HAP-1 (cell line): ENCODE data around the gene ZBTB47.

Source experiments
- DNase-seq, 2 experiments: peaks; one replicate each; pipeline ENCODE4 v3.0.0-alpha.2; 2016 to 2020; ENCODE audit warnings: low spot score in 2 of 2
- H3K27me3 ChIP-seq: fragments of 250-450 bp; sonication (Bioruptor Pico); 2 replicates; pipeline ENCODE4 v1.5.1; 2020; ENCODE audit warnings: low read depth, mild to moderate bottlenecking, moderate library complexity
- H3K36me3 ChIP-seq: fragments of 250-450 bp; sonication (Bioruptor Pico); replicated peaks from 2 replicates; pipeline ENCODE4 v1.5.1; 2020; ENCODE audit warnings: mild to moderate bottlenecking
- H3K4me1 ChIP-seq: fragments of 250-450 bp; sonication (Bioruptor Pico); 2 replicates; pipeline ENCODE4 v1.5.1; 2020; ENCODE audit warnings: mild to moderate bottlenecking
- H3K4me3 ChIP-seq: fragments of 250-450 bp; sonication (Bioruptor Pico); 2 replicates; pipeline ENCODE4 v1.5.1; 2020; ENCODE audit warnings: mild to moderate bottlenecking, moderate library complexity
- H3K9me3 ChIP-seq: fragments of 250-450 bp; sonication (Bioruptor Pico); 2 replicates; pipeline ENCODE4 v1.5.1; 2020; ENCODE audit warnings: mild to moderate bottlenecking, moderate library complexity
- in situ Hi-C: fragments of 300-500 bp; cut with MboI; formaldehyde crosslinking; loops from 3 replicates; pipeline ENCODE4 v1.14.3; 2020; ENCODE audit warnings: low sequenced_read_pairs, inconsistent platforms, mixed read lengths

Gene ZBTB47

DNA sequence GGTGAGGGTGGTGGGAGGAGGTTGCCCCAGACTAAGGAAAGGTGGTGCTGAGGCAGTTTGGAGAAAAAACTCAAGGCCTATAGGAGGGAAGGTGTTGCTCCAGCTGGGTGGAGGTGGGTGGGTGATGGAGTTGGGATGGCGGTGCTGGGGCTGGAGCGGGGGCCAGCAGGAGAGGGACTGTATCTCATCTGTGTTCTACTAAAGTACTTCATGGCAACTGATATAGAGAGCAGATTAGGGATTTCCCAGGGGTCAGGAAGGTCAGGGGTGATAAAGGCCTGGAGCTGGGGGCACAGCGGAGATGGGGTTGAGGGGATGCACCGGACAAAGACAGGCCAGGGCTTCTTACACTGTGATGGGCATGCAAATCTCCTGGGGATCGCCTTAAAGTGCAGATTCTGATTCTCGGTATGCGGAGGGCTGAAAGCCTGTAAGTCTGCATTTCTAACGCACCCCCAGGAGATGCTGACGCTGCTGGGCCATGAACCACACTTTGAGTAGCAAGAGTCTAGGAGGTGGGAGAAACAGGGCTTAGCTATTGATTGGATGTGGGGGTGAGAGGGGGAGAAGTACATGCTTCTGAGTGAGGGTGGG, 36.0 kb downstream of the ZBTB47 start:
- Histone ChIP-seq H3K36me3 (no peaks in the 10 kb centered on the region), H3K4me3 (no peak overlapping the region), H3K4me1 (no peaks in the 10 kb centered on the region), H3K27me3 (peaks cover 3% of the 10 kb centered on the region; the same call in 1 of the 2 replicates), H3K9me3 (no peaks in the 10 kb centered on the region)
- in situ Hi-C loops: no loop called here
- DNase-seq: no peak

DNA sequence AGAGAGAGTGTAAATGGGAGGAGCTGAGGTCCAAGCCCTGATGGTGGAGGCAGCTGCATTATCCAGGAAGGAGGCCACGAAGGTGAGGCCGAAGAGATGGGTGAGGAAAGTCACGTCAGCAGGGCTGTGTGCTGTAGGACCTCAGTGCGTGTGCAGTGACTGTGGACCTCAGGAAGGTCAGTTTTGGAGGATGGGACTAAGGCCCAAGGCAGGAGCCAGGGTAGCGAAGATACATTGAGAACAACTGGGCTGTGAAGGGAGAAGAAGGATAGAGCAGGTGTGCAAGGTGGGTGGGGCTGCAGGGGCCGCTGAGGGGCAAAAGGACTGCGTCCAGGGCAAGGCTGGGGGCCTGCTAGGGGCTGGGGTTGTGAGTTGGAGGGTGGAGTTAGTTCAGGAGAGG, 36.7 kb downstream of the ZBTB47 start:
- no peaks in the 10 kb centered on the region for H3K36me3 ChIP-seq
- H3K4me3 ChIP-seq: no peak overlapping the region
- no peak for DNase-seq
- H3K27me3 ChIP-seq: peaks cover 6% of the 10 kb centered on the region; the same call in 1 of the 2 replicates
- H3K4me1 ChIP-seq: no peaks in the 10 kb centered on the region
- in situ Hi-C loops: no loop called here
- H3K9me3 ChIP-seq: no peaks in the 10 kb centered on the region

DNA sequence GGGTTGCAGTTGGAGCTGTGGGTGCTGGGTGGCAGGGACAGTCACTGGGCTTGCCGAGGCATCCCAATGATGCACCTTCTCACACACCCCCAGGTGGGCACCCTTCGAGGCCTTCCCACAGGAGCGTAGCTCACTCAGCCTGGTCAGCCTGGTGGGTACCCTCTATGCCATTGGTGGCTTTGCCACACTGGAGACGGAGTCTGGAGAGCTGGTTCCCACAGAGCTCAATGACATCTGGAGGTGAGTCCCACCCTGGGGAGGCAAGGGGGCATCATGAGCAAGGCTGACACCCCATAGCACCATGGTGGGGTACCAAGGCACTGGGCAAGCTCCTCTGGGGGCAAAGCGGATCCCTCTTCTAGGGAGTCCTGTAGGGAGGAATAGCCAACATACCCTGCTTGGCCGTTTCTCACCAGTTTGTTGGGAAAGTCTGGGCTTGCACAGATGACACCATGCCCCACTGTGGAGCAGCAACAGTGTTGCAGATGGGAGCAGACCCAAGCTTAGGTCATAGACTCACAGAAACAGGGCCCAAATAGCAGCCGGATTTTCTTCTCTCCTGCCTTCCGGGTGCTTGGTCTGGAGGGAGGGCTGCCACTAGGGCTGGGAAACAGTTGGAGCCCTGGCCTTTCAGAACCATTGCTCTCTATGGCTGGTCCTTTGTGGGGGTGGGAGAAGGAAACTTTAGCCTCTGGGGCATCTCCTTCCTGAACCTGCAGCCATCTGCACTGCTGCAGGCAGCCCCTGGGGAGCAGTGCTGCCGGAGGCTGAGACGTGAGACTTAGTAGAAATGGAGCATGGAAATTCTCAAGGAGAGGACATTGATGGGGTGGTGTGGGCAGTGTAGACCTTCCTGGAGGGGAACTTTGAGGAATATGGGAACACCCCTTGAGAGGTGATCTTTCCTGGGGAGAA, 37.5 kb downstream of the ZBTB47 start:
- in situ Hi-C loops: no loop called here
- Histone ChIP-seq H3K9me3 (no peaks in the 10 kb centered on the region), H3K36me3 (no peaks in the 10 kb centered on the region), H3K4me3 (no peak overlapping the region), H3K27me3 (peaks cover 6% of the 10 kb centered on the region; the same call in 1 of the 2 replicates), H3K4me1 (no peaks in the 10 kb centered on the region)
- no peak for DNase-seq

DNA sequence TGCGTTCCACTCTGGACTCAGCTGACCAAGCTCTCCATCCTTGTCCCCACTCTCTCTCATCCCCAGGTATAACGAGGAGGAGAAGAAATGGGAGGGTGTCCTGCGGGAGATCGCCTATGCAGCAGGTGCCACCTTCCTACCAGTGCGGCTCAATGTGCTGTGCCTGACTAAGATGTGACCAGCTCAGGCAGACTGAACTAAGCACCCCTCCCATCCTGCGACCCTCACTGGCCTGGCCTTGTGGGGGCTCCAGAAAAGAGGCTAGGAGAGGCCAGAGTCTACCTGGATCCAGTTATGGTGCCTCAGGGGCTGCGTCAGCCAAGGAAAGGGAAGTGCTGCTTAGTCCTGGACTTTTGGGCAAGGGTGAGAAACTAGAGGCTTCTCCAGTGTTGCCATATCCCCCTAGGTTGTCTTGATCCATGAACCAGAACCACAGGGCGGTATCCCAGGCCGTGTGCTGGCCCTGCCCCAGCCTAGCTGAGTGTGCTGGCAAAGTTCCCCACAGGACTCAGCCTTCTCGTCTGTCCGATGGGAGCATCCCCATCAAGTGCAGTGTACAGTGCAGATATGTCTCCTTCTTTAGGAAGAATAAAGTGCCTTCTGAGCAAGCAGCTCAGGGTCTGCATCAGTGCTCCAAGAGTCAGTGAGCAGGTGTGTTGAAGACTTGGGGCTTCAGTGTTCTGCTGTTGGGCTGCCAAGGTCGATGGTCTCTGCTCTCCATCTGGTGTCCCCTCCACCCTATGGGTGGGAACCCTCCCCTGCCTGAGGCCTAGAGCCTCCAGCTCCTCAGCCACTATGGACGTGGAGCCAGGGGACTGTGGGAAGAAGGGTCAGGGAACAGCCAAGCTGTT, 38.5 kb downstream of the ZBTB47 start:
- Histone ChIP-seq H3K27me3 (peaks cover 6% of the 10 kb centered on the region; the same call in 1 of the 2 replicates), H3K4me3 (no peak overlapping the region), H3K36me3 (no peaks in the 10 kb centered on the region), H3K9me3 (no peaks in the 10 kb centered on the region), H3K4me1 (no peaks in the 10 kb centered on the region)
- DNase-seq: no peak
- in situ Hi-C loops: no loop called here

DNA sequence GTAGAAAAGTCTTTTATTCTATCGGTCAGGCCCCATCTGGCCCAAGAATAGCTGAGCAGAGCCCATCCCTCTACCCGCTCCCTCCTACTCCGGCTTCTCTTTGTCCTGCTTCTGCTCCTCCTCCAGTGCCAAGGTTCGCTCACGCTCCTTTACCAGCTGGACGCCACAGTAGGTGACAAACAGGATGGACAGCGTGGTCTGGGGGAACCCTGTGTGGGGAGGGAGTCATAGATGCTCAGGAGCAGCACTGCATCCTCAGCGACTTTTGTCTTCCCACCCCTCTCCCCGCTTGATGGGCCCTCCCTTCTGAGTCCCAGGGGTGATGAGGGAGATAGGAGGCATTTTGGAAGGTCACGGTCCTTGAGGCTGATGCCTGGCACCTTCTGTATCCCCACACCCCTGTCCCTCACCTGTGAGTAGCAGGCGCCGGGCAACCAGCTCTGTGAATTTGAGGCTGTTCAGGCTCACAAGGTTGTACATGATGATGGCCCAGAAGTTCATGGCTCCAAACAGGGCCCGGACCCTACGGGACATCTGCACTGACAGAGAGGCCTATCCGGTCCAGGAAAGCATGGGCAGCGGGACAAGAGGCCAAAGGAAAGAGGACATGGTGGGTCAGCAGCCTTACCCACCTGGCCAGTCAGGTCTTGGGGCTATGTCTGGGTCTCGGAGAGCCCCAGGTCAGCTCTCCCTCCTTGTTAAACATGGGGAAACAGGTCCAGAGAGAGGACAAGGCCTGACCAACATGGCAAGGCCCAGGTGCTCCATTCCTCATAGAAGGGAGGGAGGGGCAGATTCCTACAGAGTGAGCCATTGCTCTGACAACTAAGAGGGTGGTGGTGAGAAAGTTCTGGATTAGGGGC, 39.4 kb downstream of the ZBTB47 start:
- Histone ChIP-seq H3K4me1 (no peaks in the 10 kb centered on the region), H3K4me3 (no peak overlapping the region), H3K9me3 (no peaks in the 10 kb centered on the region), H3K27me3 (peaks cover 6% of the 10 kb centered on the region; the same call in 1 of the 2 replicates), H3K36me3 (no peaks in the 10 kb centered on the region)
- in situ Hi-C loops: no loop called here
- DNase-seq: no peak

DNA sequence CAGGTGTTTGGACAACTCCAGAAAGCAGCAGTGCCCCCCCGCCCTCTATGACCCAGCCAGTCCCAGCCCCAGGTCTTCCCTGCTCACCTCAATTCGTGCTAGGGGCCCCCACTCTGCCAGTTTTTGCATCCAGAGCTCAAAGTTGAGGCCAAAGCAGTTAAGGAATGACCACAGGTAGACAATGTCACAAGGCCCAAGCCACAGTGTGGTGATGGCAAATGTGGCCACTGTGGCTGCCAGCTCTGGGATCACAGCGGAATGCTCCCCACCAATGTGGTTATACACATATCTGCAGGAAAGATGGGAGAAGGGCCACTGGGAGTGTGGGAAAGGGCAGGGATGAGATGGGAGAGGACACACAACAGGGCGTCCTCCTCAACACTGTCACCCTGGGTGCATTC, 40.0 kb downstream of the ZBTB47 start:
- no peak for DNase-seq
- Histone ChIP-seq H3K36me3 (no peaks in the 10 kb centered on the region), H3K4me1 (no peaks in the 10 kb centered on the region), H3K4me3 (no peak overlapping the region), H3K9me3 (no peaks in the 10 kb centered on the region), H3K27me3 (peaks cover 6% of the 10 kb centered on the region; the same call in 1 of the 2 replicates)
- in situ Hi-C loops: no loop called here

DNA sequence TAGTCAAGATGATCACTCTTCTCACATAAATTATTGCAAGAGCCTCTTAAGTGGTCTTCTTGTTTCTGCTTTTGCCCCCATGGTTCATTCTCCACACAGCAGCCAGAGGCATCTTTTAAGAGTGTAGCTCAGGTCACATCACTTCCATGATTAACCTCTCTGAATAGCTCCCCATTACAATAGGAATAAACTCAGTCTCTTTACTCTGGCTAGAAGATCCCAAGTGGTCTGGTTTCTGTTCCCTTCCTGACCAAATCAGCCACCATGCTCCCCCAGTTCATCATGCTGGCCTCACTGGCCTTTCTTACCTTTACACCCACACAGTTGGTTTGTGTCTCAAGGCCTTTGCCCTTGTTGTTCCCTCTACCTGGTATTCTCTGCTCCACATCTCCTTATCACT, 40.9 kb downstream of the ZBTB47 start:
- H3K9me3 ChIP-seq: no peaks in the 10 kb centered on the region
- peaks cover 12% of the 10 kb centered on the region for H3K27me3 ChIP-seq
- no peaks in the 10 kb centered on the region for H3K36me3 ChIP-seq
- no peaks in the 10 kb centered on the region for H3K4me1 ChIP-seq
- DNase-seq: no peak
- in situ Hi-C loops: no loop called here
- H3K4me3 ChIP-seq: no peak overlapping the region

DNA sequence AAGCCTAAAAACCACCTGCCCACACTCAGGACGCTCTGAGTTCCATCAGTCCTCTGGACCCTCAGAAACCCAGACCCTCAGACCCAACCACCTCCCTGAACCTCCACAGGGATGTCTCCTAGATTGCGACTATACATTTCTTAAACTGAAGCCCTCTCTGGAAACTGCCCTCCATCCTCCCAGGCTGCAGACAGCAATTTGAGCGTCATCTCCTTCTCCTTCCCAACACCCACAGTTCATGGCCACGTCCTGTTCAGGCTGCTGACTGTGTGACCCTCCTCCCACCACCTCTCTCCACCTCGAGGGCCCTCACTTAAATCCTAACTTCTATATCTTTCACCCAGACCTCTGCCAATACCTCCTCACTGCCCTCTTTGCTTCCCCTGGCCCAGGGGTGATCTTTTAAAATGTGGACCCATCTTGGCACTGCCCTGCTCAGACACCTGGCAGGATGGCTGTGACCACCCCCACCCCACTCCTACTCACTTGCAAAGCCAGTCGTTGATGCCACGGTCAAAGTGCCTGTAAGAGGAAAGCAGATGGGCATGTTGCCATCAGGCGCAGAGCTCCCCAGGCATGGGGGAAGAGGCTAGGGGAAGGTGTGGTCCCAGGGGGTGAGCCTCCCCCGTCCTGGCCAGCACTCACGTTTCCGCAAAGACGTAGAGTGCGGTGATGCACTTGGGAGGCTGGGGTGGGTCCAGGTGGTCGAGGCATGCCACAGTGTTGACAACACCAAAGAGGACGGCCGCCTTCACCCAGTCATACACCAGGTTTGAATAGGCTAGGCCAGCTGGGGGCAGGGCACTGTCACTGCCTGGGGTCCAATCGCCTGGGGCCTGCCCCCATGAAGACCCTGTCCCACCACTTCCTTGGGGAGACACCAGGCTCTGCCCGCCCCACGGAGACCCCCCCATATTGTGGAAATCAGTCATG, 43.1 kb downstream of the ZBTB47 start:
- no peak overlapping the region for H3K4me3 ChIP-seq
- H3K9me3 ChIP-seq: no peaks in the 10 kb centered on the region
- DNase-seq: peak in 1 of 2 experiments; percentile 5
- no peaks in the 10 kb centered on the region for H3K36me3 ChIP-seq
- in situ Hi-C loops: no loop called here
- peaks cover 16% of the 10 kb centered on the region for H3K27me3 ChIP-seq
- no peaks in the 10 kb centered on the region for H3K4me1 ChIP-seq

DNA sequence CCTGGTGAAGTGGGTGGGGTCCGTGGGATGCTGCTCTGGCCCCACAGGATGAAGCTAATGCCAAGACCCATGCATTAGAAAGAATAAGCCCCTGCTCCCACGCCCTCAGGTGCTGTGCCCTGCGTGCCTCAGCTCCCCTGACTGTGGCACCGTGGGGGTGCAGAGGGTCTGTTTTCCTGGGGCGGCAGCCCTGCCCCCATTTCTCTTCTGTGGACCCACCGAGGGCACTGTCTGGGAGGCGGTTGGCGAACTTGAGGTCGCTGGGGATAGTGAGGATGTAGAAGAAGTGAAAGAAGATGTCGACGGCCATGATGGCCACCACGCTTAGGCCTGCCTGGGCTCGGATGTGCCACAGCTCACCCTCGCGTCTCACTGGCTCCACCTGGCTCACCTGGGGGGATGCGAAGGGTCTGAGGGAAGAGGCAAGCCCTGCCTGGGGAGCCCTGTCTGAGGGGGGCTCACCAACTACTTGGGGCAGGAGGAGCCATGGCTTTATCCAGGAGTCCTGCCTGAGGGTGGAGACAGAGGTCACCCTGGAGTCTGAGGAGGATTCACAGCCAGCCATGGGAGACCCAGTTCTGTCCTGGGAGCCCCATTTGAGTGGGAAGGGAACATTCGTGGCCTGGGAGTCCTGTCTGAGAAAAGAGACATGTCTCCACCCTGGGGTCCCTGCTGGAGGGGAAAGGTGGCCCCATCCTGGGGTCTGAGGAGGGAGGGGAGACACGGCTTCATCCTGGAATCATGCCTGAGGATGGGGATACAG, 44.0 kb downstream of the ZBTB47 start:
- peak in 1 of 2 experiments; percentile 3 for DNase-seq
- H3K27me3 ChIP-seq: peaks cover 19% of the 10 kb centered on the region
- no peaks in the 10 kb centered on the region for H3K9me3 ChIP-seq
- H3K36me3 ChIP-seq: no peaks in the 10 kb centered on the region
- in situ Hi-C loops: no loop called here
- no peak overlapping the region for H3K4me3 ChIP-seq
- no peaks in the 10 kb centered on the region for H3K4me1 ChIP-seq

DNA sequence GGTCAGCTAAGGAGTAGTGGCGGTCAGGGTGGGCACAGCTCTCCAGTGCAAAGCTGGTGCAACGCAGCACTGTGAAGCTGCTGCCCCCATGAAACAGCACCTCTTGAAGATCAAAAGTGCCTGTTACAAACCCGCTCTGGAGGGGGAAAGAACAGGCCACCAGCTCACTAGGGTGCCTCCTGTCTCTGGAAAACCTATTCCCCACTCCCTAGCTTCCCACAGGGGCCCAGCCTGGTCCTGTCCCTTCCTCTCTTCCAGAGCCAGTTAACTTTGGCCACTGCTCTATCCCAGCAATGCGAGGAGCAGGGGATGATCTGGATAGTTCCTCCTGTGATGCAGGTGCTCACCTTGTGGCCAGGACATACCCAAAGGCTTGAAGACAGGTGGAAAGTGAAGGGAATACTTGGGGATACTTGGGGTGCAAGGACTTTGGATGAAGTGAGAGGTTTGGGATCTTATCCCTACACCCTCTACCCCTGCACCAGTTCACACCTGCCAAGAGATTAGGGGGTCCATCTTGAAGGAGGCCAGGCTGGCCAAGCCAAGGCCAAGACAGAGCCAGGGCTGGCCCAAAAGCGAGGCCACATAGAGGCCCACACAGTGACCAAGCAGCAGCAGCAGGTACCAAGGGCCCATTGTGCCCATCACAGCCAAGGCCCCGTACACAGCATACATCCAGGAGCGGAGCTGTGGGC, 44.9 kb downstream of the ZBTB47 start:
- no peaks in the 10 kb centered on the region for H3K9me3 ChIP-seq
- H3K36me3 ChIP-seq: no peaks in the 10 kb centered on the region
- peak in 1 of 2 experiments; percentile 5 for DNase-seq
- no peaks in the 10 kb centered on the region for H3K4me1 ChIP-seq
- H3K27me3 ChIP-seq: peaks cover 19% of the 10 kb centered on the region
- no peak overlapping the region for H3K4me3 ChIP-seq
- in situ Hi-C loops: no loop called here

DNA sequence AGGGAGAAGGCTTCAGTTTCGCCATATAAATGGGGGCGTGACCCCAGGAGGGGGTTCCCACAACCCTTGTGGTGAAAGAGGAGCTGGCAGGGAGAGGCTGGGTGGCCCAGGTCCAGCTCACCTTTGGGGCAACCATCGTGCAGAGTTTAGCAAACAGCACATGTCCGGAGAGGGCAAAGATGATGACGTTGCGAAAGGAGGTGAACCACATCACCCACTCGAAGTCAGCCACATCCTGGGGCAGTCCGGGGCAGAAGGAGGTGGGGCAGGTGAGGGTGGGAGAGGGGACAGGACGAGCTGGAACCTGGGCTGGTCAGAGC, 45.4 kb downstream of the ZBTB47 start:
- H3K9me3 ChIP-seq: no peaks in the 10 kb centered on the region
- in situ Hi-C loops: no loop called here
- H3K27me3 ChIP-seq: peaks cover 19% of the 10 kb centered on the region
- H3K4me1 ChIP-seq: no peaks in the 10 kb centered on the region
- no peaks in the 10 kb centered on the region for H3K36me3 ChIP-seq
- no peak overlapping the region for H3K4me3 ChIP-seq
- DNase-seq: peak in 1 of 2 experiments; percentile 4
